Measurements from ENCODE around the gene WDR89.

DNA sequence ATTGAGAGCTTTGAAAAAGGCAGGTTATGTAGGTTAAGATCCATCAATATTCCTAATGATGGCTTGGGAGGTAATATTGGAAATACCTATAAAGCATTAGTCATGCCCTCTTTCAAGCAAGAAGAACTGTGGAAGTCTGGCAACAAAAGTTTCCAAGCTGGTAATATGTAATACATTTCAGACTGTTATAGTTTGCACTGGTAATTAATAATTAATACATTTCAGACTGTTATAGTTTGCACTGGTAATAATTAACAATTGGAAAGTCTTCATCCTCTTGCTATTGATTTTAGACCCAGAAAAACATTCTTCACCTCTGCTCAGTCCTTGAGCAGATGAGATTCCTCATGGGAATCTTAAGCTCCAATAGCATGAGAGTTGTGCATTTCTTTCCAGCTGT lies 29.0 kb upstream of the WDR89 start:
- TF ChIP-seq POLR2A (IDR thresholded peaks at IDR 0.05) (no peak), POLR2AphosphoS5 (IDR thresholded peaks at IDR 0.05) (no peak)
- TF ChIP-seq, protein P1, sequence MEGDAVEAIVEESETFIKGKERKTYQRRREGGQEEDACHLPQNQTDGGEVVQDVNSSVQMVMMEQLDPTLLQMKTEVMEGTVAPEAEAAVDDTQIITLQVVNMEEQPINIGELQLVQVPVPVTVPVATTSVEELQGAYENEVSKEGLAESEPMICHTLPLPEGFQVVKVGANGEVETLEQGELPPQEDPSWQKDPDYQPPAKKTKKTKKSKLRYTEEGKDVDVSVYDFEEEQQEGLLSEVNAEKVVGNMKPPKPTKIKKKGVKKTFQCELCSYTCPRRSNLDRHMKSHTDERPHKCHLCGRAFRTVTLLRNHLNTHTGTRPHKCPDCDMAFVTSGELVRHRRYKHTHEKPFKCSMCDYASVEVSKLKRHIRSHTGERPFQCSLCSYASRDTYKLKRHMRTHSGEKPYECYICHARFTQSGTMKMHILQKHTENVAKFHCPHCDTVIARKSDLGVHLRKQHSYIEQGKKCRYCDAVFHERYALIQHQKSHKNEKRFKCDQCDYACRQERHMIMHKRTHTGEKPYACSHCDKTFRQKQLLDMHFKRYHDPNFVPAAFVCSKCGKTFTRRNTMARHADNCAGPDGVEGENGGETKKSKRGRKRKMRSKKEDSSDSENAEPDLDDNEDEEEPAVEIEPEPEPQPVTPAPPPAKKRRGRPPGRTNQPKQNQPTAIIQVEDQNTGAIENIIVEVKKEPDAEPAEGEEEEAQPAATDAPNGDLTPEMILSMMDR (IDR thresholded peaks at IDR 0.05 in 8 of 11, conservative IDR thresholded peaks at IDR 0.05 in 3 of 11) = no peak

Measured in spleen (tissue), 7 donors.